ENCODE measurements around the gene SYNPO2. TPM values are rescaled to one million over a fixed set of nuclear protein-coding genes. Genes with fewer than 3 reads are reported as not detected.
A peak's percentile ranks its signal among the peaks of the same experiment; 100 is the strongest.

The SYNPO2 gene
- polyA plus RNA-seq, 1 donor (not counting 4 experiments of a cell fraction or from before 2014, with no cell fraction given), result 0.34 TPM

DNA sequence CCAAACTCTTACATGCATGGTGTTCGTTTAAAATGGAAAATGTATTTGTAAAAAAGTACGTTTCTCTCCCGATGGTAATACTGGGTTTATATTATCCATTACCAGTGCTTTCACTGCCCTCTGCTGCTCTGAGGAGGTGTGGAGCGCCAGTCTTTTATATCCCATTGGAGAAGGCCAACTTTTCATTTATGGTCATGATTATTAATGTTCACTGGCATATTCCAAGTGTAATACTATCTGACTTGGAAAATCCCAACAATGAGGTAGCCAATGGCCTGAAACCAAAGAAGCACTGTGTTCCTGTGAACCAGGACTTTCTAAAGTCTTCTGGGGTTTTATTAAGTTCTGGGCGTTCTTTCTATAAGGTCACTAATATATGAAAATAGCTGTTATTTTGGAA is 80.7 kb downstream of the SYNPO2 start:
- H3K36me3 ChIP-seq (ENCODE audit: control insufficient read depth in 2 of 2, extremely low read depth in 1 of 2, insufficient read depth in 2 of 2, low read length in 2 of 2), result no peaks in the 10 kb centered on the region
- H3K4me1 ChIP-seq (ENCODE audit: control insufficient read depth, extremely low read depth, insufficient read depth, low read length), result peaks cover 4% of the 10 kb centered on the region
- no peak overlapping the region for H3K4me2 ChIP-seq (ENCODE audit: control insufficient read depth, extremely low read depth, insufficient read depth, low read depth, low read length)
- FAIRE-seq (peak; percentile 85), DNase-seq (ENCODE audit: low read depth, low spot score) (no peak)
- H4K20me1 ChIP-seq (ENCODE audit: control insufficient read depth, extremely low read depth, insufficient read depth, low read length), result no peaks in the 10 kb centered on the region
- H3K27me3 ChIP-seq (ENCODE audit: control insufficient read depth, extremely low read depth, insufficient read depth, low read length), result no peaks in the 10 kb centered on the region
- H2AFZ ChIP-seq (ENCODE audit: control insufficient read depth, low read length), result no peak overlapping the region
- no peak for TF ChIP-seq EZH2 (IDR thresholded peaks at IDR 0.05; ENCODE audit: low read length)
- TF ChIP-seq CTCF (optimal IDR thresholded peaks at IDR 0.05 in 1 of 3, IDR thresholded peaks at IDR 0.05 in 1 of 3, conservative IDR thresholded peaks at IDR 0.05 in 1 of 3; ENCODE audit: extremely low read depth in 1 of 3, insufficient read depth in 2 of 3, low read length in 3 of 3), result peak; percentile 45 to 69 (median 57)
- no peaks in the 10 kb centered on the region for H3K9me3 ChIP-seq (ENCODE audit: control insufficient read depth, low read depth, low read length)
- H3K4me3 ChIP-seq (ENCODE audit: control insufficient read depth in 2 of 3, extremely low read depth in 1 of 3, insufficient read depth in 2 of 3, low read depth in 1 of 3, low read length in 3 of 3), result no peak overlapping the region
- no peaks in the 10 kb centered on the region for H3K79me2 ChIP-seq (ENCODE audit: control insufficient read depth, insufficient read depth, low read length)
- dilution Hi-C loops (cut with MboI; ENCODE audit: extremely low pct_ligation_motif_present, low sequenced_read_pairs), result no loop called here
- H3K9ac ChIP-seq (ENCODE audit: control insufficient read depth, extremely low read depth, insufficient read depth, low read length), result no peak overlapping the region
- H3K9me1 ChIP-seq (ENCODE audit: control insufficient read depth, extremely low read depth, insufficient read depth, low read length), result no peaks in the 10 kb centered on the region
- H3K27ac ChIP-seq (ENCODE audit: control insufficient read depth, insufficient read depth, low read length), result no peak overlapping the region

GRCh38 chr4:118972167-118972566 is 83.5 kb downstream of the SYNPO2 start:
- FAIRE-seq, result no peak
- Histone ChIP-seq H3K9ac (ENCODE audit: control insufficient read depth, extremely low read depth, insufficient read depth, low read length) (no peak overlapping the region), H3K27me3 (ENCODE audit: control insufficient read depth, extremely low read depth, insufficient read depth, low read length) (no peaks in the 10 kb centered on the region), H3K4me1 (ENCODE audit: control insufficient read depth, extremely low read depth, insufficient read depth, low read length) (peaks cover 4% of the 10 kb centered on the region), H2AFZ (ENCODE audit: control insufficient read depth, low read length) (no peak overlapping the region), H4K20me1 (ENCODE audit: control insufficient read depth, extremely low read depth, insufficient read depth, low read length) (no peaks in the 10 kb centered on the region), H3K9me3 (ENCODE audit: control insufficient read depth, low read depth, low read length) (no peaks in the 10 kb centered on the region), H3K79me2 (ENCODE audit: control insufficient read depth, insufficient read depth, low read length) (no peaks in the 10 kb centered on the region), H3K36me3 (ENCODE audit: control insufficient read depth in 2 of 2, extremely low read depth in 1 of 2, insufficient read depth in 2 of 2, low read length in 2 of 2) (no peaks in the 10 kb centered on the region), H3K4me2 (ENCODE audit: control insufficient read depth, extremely low read depth, insufficient read depth, low read depth, low read length) (no peak overlapping the region), H3K27ac (ENCODE audit: control insufficient read depth, insufficient read depth, low read length) (no peak overlapping the region), H3K4me3 (ENCODE audit: control insufficient read depth in 2 of 3, extremely low read depth in 1 of 3, insufficient read depth in 2 of 3, low read depth in 1 of 3, low read length in 3 of 3) (no peak overlapping the region), H3K9me1 (ENCODE audit: control insufficient read depth, extremely low read depth, insufficient read depth, low read length) (no peaks in the 10 kb centered on the region)
- TF ChIP-seq EZH2 (IDR thresholded peaks at IDR 0.05; ENCODE audit: low read length), result no peak
- no peak for TF ChIP-seq CTCF (optimal IDR thresholded peaks at IDR 0.05 in 1 of 3, IDR thresholded peaks at IDR 0.05 in 1 of 3, conservative IDR thresholded peaks at IDR 0.05 in 1 of 3; ENCODE audit: extremely low read depth in 1 of 3, insufficient read depth in 2 of 3, low read length in 3 of 3)
- dilution Hi-C loops (cut with MboI; ENCODE audit: extremely low pct_ligation_motif_present, low sequenced_read_pairs), result no loop called here
- no peak for DNase-seq (ENCODE audit: low read depth, low spot score)
